ES-I3 (cell line): Measurements from ENCODE around the gene MRGPRG.
"Not testable (repeated sequence)": the region's sequence is repeated elsewhere in the genome, so short reads cannot be mapped to it uniquely, and the experiment has no call there.

Experiments
- H3K36me3 ChIP-seq: 2 replicates; pipeline ENCODE4 v1.6.1; 2013; ENCODE audit warnings: mild to moderate bottlenecking, low read length, control low read depth, moderate library complexity; ENCODE audit not compliant: insufficient read depth
- H3K4me1 ChIP-seq: 2 replicates; pipeline ENCODE4 v1.6.1; 2013; ENCODE audit warnings: mild to moderate bottlenecking, control low read depth, low read length; ENCODE audit not compliant: insufficient read depth
- H3K9ac ChIP-seq: 2 replicates; pipeline ENCODE4 v1.6.1; 2013; ENCODE audit warnings: low read depth, mild to moderate bottlenecking, low read length, moderate library complexity
- H3K9me3 ChIP-seq: 2 replicates; pipeline ENCODE4 v1.6.1; 2013; ENCODE audit warnings: mild to moderate bottlenecking, low read length, moderate library complexity; ENCODE audit not compliant: control insufficient read depth, insufficient read depth

The MRGPRG gene

DNA sequence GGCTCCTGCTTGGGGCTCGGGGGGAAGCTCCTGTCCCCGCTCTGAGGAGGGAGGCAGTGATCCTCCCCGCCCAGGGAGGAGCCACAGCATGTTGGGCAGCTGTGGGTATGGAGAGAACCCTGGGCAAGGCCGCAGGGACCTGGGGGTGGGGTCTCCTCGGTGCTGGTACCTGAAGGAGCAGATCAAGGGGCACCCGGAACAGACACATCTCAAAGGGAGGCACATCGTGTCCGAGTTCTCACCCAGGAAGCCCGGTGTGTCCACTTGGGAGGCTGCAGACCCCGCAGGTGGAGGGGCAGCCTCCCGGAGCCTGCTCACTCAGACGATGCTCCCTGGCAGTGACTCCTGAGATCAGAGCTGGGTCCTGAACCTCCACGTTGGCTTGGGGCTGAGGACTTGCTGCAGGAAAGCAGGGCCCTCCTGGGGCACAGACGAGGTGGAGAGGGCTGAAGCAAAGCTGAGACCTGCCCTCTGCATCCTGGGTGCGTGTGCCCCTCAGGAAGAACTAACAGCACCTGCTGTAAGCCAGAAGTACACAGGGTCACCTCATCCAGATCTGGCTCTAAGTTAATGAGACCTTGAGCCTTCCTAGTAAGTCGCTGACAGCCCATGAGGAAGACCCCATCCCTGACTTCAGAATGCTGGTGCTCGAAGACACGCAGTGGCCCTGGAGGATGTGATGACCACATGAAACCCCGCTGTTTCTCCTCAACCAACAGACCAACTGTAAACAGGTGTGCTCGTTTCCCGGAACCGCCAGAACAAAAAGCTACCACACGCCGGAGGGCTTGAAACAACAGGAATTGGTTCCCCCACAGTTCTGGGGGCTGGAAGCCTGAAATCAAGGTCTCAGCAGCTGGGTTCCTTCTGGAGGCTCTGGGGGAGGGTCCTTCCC lies 47.6 kb downstream of the MRGPRG start:
- peaks cover 13% of the 10 kb centered on the region; the same call in 1 of the 2 replicates for H3K4me1 ChIP-seq
- no peaks in the 10 kb centered on the region for H3K9me3 ChIP-seq
- H3K36me3 ChIP-seq, result no peaks in the 10 kb centered on the region
- H3K9ac ChIP-seq, result no peak overlapping the region

DNA sequence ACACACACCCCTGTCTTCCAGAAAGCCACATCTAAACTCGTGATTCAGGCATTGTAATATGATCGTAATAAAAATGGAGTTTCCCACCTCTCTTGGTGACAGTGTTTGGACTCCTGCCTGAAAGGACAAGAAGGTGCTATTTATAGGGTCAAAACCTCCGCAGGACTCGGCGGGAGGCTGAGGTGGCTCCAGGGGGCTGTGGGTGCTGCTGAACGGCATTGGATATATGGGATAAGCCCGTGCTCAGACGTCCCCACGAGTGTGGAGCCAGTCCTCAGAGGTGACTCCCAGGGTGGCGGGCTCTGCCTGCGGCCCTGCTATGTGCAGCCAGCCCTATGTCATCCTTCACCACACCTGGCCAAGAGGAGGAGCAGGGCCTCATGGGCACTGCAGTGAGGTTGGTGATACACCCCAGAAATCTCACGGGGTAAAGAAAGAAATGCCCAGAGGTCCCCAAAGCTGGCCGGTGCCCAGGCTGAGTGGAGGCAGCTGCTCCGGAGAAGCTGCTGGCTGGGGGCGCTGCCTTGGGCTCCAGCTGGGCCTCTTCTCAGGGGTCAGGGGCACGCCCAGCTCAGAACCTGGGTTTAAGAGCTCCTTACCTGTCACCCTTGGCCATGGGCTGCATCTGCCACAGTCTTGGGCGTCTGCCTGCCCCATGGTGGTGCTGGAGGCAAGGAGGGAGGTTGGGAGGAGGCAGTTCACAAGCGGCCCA lies 48.4 kb downstream of the MRGPRG start:
- Histone ChIP-seq H3K9ac (no peak overlapping the region), H3K36me3 (no peaks in the 10 kb centered on the region), H3K9me3 (no peaks in the 10 kb centered on the region), H3K4me1 (peaks cover 18% of the 10 kb centered on the region; the same call in 1 of the 2 replicates)

DNA sequence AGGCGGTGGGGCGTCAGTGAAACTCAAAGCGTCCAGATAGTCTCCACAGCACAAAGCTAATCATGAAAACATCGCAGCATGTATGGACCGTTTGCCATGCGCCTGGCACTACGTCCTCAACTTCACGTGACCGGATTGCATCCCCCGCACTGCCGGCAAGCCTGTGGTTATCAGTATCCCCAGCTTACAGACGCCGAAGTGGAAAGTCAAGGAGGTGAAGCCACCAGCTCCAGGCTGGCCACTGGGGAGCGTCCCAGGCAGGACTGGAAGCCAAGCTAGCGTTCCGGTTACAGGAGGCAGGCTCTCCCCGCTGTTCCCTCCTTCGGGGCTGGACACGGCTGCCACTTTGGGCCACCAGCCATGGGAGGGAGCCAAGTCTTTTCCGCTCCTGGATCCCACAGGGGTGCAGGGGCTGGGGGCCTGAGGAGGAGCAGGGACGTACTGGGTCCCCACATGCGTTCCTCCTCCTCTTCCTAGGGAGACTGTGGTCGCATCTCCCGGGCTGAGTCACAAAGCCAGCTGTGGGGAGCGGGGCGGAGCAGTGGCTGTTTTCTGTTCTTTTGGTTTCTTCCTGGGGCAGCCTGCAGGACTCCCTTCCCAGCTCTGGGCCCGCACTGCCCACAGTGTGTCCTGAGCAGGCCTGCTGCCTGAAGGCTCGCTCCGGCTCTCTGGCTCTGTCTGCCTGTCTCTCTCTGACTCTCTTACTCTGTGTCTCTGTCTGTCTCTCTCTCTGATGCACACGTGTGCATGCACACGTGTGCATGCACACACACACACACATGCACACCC lies 49.2 kb downstream of the MRGPRG start:
- Histone ChIP-seq H3K9me3 (no peaks in the 10 kb centered on the region), H3K36me3 (no peaks in the 10 kb centered on the region), H3K9ac (0 out of 2 replicates have a peak overlapping the region, but pooled peaks have one; percentile 15), H3K4me1 (peaks cover 18% of the 10 kb centered on the region; the same call in 1 of the 2 replicates)

- H3K36me3 ChIP-seq, H3K9ac ChIP-seq, H3K9me3 ChIP-seq: not testable (repeated sequence)
- H3K4me1 ChIP-seq, result peaks cover 20% of the 10 kb centered on the region; the same call in 1 of the 2 replicates
Measured at GRCh38 chr11:3168742-3169254, 49.8 kb downstream of the MRGPRG start.
